Measurements from ENCODE around the gene AMBP. TPM values are rescaled to one million over a fixed set of nuclear protein-coding genes. Genes with fewer than 3 reads are reported as not detected.

Gene AMBP
- total RNA-seq, 1 experiment from 2014 or later: not detected

- POLR2A ChIA-PET (ENCODE audit: low non-redundant PET): no interaction called here
- Histone ChIP-seq H3K27ac (ENCODE audit: low read depth, low read length, poor library complexity, severe bottlenecking) (no peak overlapping the region), H3K4me3 (ENCODE audit: low read depth, low read length, poor library complexity, severe bottlenecking) (no peak overlapping the region), H3K4me1 (ENCODE audit: insufficient read depth, low read length, poor library complexity, severe bottlenecking) (no peaks in the 10 kb centered on the region), H3K36me3 (ENCODE audit: insufficient read depth, low read length, poor library complexity, severe bottlenecking) (no peaks in the 10 kb centered on the region), H3K9me3 (ENCODE audit: low read depth, low read length, poor library complexity, severe bottlenecking) (no peaks in the 10 kb centered on the region), H3K27me3 (replicated peaks; ENCODE audit: insufficient read depth, low read depth, low read length, poor library complexity) (no peaks in the 10 kb centered on the region)
- DNase-seq (ENCODE audit: low spot score): no peak
- intact Hi-C loops (cut with micrococcal nuclease; ENCODE audit: unreplicated experiment): no loop called here
- TF ChIP-seq EZH2 (IDR thresholded peaks at IDR 0.05; ENCODE audit: borderline replicate concordance, low read depth, low read length, poor library complexity, severe bottlenecking): no peak
- TF ChIP-seq, protein P1, sequence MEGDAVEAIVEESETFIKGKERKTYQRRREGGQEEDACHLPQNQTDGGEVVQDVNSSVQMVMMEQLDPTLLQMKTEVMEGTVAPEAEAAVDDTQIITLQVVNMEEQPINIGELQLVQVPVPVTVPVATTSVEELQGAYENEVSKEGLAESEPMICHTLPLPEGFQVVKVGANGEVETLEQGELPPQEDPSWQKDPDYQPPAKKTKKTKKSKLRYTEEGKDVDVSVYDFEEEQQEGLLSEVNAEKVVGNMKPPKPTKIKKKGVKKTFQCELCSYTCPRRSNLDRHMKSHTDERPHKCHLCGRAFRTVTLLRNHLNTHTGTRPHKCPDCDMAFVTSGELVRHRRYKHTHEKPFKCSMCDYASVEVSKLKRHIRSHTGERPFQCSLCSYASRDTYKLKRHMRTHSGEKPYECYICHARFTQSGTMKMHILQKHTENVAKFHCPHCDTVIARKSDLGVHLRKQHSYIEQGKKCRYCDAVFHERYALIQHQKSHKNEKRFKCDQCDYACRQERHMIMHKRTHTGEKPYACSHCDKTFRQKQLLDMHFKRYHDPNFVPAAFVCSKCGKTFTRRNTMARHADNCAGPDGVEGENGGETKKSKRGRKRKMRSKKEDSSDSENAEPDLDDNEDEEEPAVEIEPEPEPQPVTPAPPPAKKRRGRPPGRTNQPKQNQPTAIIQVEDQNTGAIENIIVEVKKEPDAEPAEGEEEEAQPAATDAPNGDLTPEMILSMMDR (conservative IDR thresholded peaks at IDR 0.05; ENCODE audit: low read depth, low read length): no peak
- no TSS peak for BruUV-seq (replicated peaks)
- CTCF ChIA-PET: no interaction called here
Observed at GRCh38 chr9:114120192-114121014, 42.3 kb upstream of the AMBP start.

- Histone ChIP-seq H3K9me3 (ENCODE audit: low read depth, low read length, poor library complexity, severe bottlenecking) (no peaks in the 10 kb centered on the region), H3K36me3 (ENCODE audit: insufficient read depth, low read length, poor library complexity, severe bottlenecking) (no peaks in the 10 kb centered on the region), H3K27ac (ENCODE audit: low read depth, low read length, poor library complexity, severe bottlenecking) (no peak overlapping the region), H3K4me3 (ENCODE audit: low read depth, low read length, poor library complexity, severe bottlenecking) (no peak overlapping the region), H3K27me3 (replicated peaks; ENCODE audit: insufficient read depth, low read depth, low read length, poor library complexity) (no peaks in the 10 kb centered on the region), H3K4me1 (ENCODE audit: insufficient read depth, low read length, poor library complexity, severe bottlenecking) (no peaks in the 10 kb centered on the region)
- intact Hi-C loops (cut with micrococcal nuclease; ENCODE audit: unreplicated experiment): no loop called here
- ChIA-PET CTCF (no interaction called here), POLR2A (ENCODE audit: low non-redundant PET) (no interaction called here)
- no peak for DNase-seq (ENCODE audit: low spot score)
- TF ChIP-seq, protein P1 (conservative IDR thresholded peaks at IDR 0.05; ENCODE audit: low read depth, low read length): no peak
- TF ChIP-seq EZH2 (IDR thresholded peaks at IDR 0.05; ENCODE audit: borderline replicate concordance, low read depth, low read length, poor library complexity, severe bottlenecking): no peak
- no TSS peak for BruUV-seq (replicated peaks)
Observed at GRCh38 chr9:114119242-114120191, 41.4 kb upstream of the AMBP start.

- Histone ChIP-seq H3K27me3 (replicated peaks; ENCODE audit: insufficient read depth, low read depth, low read length, poor library complexity) (peaks cover 4% of the 10 kb centered on the region), H3K27ac (ENCODE audit: low read depth, low read length, poor library complexity, severe bottlenecking) (no peak overlapping the region), H3K36me3 (ENCODE audit: insufficient read depth, low read length, poor library complexity, severe bottlenecking) (no peaks in the 10 kb centered on the region), H3K9me3 (ENCODE audit: low read depth, low read length, poor library complexity, severe bottlenecking) (no peaks in the 10 kb centered on the region), H3K4me1 (ENCODE audit: insufficient read depth, low read length, poor library complexity, severe bottlenecking) (no peaks in the 10 kb centered on the region), H3K4me3 (ENCODE audit: low read depth, low read length, poor library complexity, severe bottlenecking) (no peak overlapping the region)
- intact Hi-C loops (cut with micrococcal nuclease; ENCODE audit: unreplicated experiment): no loop called here
- TF ChIP-seq, protein P1 (conservative IDR thresholded peaks at IDR 0.05; ENCODE audit: low read depth, low read length): no peak
- no peak for TF ChIP-seq EZH2 (IDR thresholded peaks at IDR 0.05; ENCODE audit: borderline replicate concordance, low read depth, low read length, poor library complexity, severe bottlenecking)
- BruUV-seq (replicated peaks): no TSS peak
- ChIA-PET POLR2A (ENCODE audit: low non-redundant PET) (no interaction called here), CTCF (no interaction called here)
- DNase-seq (ENCODE audit: low spot score): no peak
Observed at GRCh38 chr9:114117996-114118830, 40.1 kb upstream of the AMBP start.

Data from A673 (cell line).